Breast epithelium (tissue), 4 donors: ENCODE measurements around the gene MTHFD1. TPM values are rescaled to one million over a fixed set of nuclear protein-coding genes. Genes with fewer than 3 reads are reported as not detected.

ENCODE experiments used
- DNase-seq, 2 donors: peaks; one replicate each; pipeline ENCODE4 v3.0.0-alpha.2; 2019; ENCODE audit warnings: low spot score in 2 of 2
- H3K27ac ChIP-seq, 2 donors: fragments of 200-600 bp; sonication (generic) in 1 of 2; one replicate each; pipeline ENCODE4 v1.5.1; 2016 to 2019; ENCODE audit warnings: mild to moderate bottlenecking in 1 of 2
- H3K27me3 ChIP-seq, 2 donors: fragments of 200-600 bp; sonication (generic) in 1 of 2; one replicate each; pipeline versions ENCODE4 v1.5.1 to v1.6.0; 2017 to 2019; ENCODE audit warnings: control low read depth in 1 of 2, mild to moderate bottlenecking in 1 of 2
- H3K36me3 ChIP-seq: fragments of 200-600 bp; one replicate; pipeline ENCODE4 v1.5.1; 2019
- H3K4me1 ChIP-seq, 2 donors: fragments of 200-600 bp; sonication (generic); one replicate each; pipeline ENCODE4 v1.5.1; 2016 to 2019; ENCODE audit warnings: control low read depth in 1 of 2
- H3K4me3 ChIP-seq, 3 donors: fragments of 200-600 bp; sonication (generic); 1 replicate in 2 of 3; 2 replicates in 1 of 3; pipeline ENCODE4 v1.5.1; 2016 to 2019; ENCODE audit warnings: mild to moderate bottlenecking in 3 of 3, moderate library complexity in 2 of 3
- H3K9me3 ChIP-seq, 2 donors: fragments of 200-600 bp; sonication (generic) in 1 of 2; one replicate each; pipeline ENCODE4 v1.5.1; 2016 to 2019; ENCODE audit warnings: control low read depth in 1 of 2
- CTCF ChIP-seq, 3 donors: fragments of 450-650 bp; IDR thresholded peaks; one replicate each; pipeline ENCODE4 v1.5.1; 2016 to 2017; ENCODE audit warnings: antibody characterized with exemption in 3 of 3, mild to moderate bottlenecking in 3 of 3, moderate library complexity in 3 of 3
- POLR2A ChIP-seq: fragments of 450-650 bp; IDR thresholded peaks from one replicate; pipeline ENCODE4 v1.6.1; 2016; ENCODE audit warnings: antibody characterized with exemption, mild to moderate bottlenecking, moderate library complexity
- POLR2AphosphoS5 ChIP-seq, 3 donors: sonication (generic); formaldehyde crosslinking; IDR thresholded peaks; one replicate each; pipeline ENCODE4 v1.6.1; 2017; ENCODE audit warnings: antibody characterized with exemption in 3 of 3
- intact Hi-C: fragments of 100-400 bp; cut with DNase I; formaldehyde crosslinking; loops from one replicate; pipeline ENCODE4 v1.15.1; 2023; ENCODE audit warnings: low total_unique reads
- total RNA-seq, 3 donors: library from RNA; depleted of rRNA; stranded (reverse); fragments of >200 nt; gene quantifications; one replicate each; pipeline ENCODE4 v1.1.0, GENCODE V29; 2016

MTHFD1 gene
- total RNA-seq, 3 donors from 2014 or later, result 48.5 to 126 (median 50.3) TPM

GRCh38 chr14:64394977-64395633 is 7.0 kb downstream of the MTHFD1 start:
- intact Hi-C loops, result no loop called here
- H3K27ac ChIP-seq, result no peak overlapping the region
- DNase-seq, result no peak
- H3K36me3 ChIP-seq, result no peaks in the 10 kb centered on the region
- H3K9me3 ChIP-seq, result no peaks in the 10 kb centered on the region
- no peak overlapping the region for H3K4me3 ChIP-seq
- TF ChIP-seq CTCF (IDR thresholded peaks at IDR 0.05) (no peak), POLR2AphosphoS5 (IDR thresholded peaks at IDR 0.05) (no peak), POLR2A (no peak)
- H3K4me1 ChIP-seq, result no peaks in the 10 kb centered on the region
- no peaks in the 10 kb centered on the region for H3K27me3 ChIP-seq

GRCh38 chr14:64400829-64401459 is 12.8 kb downstream of the MTHFD1 start:
- Histone ChIP-seq H3K27ac (no peak overlapping the region), H3K27me3 (no peaks in the 10 kb centered on the region), H3K9me3 (no peaks in the 10 kb centered on the region), H3K4me3 (no peak overlapping the region), H3K4me1 (no peaks in the 10 kb centered on the region), H3K36me3 (no peaks in the 10 kb centered on the region)
- no peak for TF ChIP-seq POLR2AphosphoS5 (IDR thresholded peaks at IDR 0.05)
- TF ChIP-seq POLR2A, result no peak
- TF ChIP-seq CTCF (IDR thresholded peaks at IDR 0.05), result no peak
- DNase-seq, result no peak
- intact Hi-C loops, result no loop called here

GRCh38 chr14:64401949-64402348 is 13.8 kb downstream of the MTHFD1 start:
- TF ChIP-seq CTCF (IDR thresholded peaks at IDR 0.05) (no peak), POLR2AphosphoS5 (IDR thresholded peaks at IDR 0.05) (no peak), POLR2A (no peak)
- intact Hi-C loops, result no loop called here
- Histone ChIP-seq H3K4me3 (no peak overlapping the region), H3K9me3 (no peaks in the 10 kb centered on the region), H3K4me1 (no peaks in the 10 kb centered on the region), H3K27me3 (no peaks in the 10 kb centered on the region), H3K36me3 (no peaks in the 10 kb centered on the region), H3K27ac (no peak overlapping the region)
- no peak for DNase-seq

GRCh38 chr14:64405295-64405694 is 17.1 kb downstream of the MTHFD1 start:
- no peak overlapping the region for H3K27ac ChIP-seq
- TF ChIP-seq POLR2AphosphoS5 (IDR thresholded peaks at IDR 0.05) (no peak), CTCF (IDR thresholded peaks at IDR 0.05) (no peak), POLR2A (no peak)
- no peak overlapping the region for H3K4me3 ChIP-seq
- H3K4me1 ChIP-seq, result no peaks in the 10 kb centered on the region
- no peaks in the 10 kb centered on the region for H3K9me3 ChIP-seq
- DNase-seq, result no peak
- no peaks in the 10 kb centered on the region for H3K36me3 ChIP-seq
- intact Hi-C loops, result no loop called here
- H3K27me3 ChIP-seq, result no peaks in the 10 kb centered on the region

GRCh38 chr14:64407329-64407728 is 19.2 kb downstream of the MTHFD1 start:
- H3K27ac ChIP-seq, result no peak overlapping the region
- no peak for TF ChIP-seq POLR2A
- no peak for TF ChIP-seq CTCF (IDR thresholded peaks at IDR 0.05)
- no peak for TF ChIP-seq POLR2AphosphoS5 (IDR thresholded peaks at IDR 0.05)
- DNase-seq, result no peak
- no peaks in the 10 kb centered on the region for H3K36me3 ChIP-seq
- H3K4me3 ChIP-seq, result no peak overlapping the region
- no peaks in the 10 kb centered on the region for H3K27me3 ChIP-seq
- intact Hi-C loops, result no loop called here
- no peaks in the 10 kb centered on the region for H3K4me1 ChIP-seq
- H3K9me3 ChIP-seq, result no peaks in the 10 kb centered on the region
